Measurements from ENCODE around the gene ADGRA1. TPM values are rescaled to one million over a fixed set of nuclear protein-coding genes. Genes with fewer than 3 reads are reported as not detected.

ADGRA1 gene
- total RNA-seq, 1 donor from 2014 or later: 3.6 TPM

DNA sequence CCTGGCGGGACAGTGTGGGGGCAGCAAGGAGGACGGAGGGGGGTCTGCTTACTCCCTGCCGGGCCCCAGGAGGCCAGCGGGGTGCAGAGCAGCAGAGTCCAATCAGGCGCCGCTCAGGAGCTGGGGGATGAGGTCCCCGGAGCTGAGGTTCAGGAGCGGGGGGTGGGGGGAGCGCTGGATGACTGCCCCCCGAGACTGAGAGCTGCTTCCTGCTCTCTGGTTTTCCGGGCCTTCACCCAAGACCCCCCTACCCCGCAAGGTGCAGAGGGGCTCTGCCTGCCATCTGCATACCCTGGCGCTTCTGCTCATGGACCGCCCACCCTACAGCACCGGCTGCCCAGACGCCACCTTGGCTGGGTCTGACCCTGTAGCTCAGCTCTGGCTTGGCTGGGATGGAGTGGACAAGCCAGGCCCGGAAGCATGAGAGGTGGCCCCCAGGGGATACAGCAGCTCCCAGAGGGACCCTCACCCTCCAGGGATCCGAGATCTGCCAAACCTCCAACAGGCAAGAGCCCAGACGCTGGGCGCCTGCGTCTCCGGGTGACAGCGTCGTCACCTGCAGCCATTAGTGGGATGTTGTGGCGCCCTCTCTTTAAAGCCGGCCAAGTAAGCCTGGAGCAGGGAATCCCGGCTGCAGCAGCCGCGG lies 73.2 kb downstream of the ADGRA1 start:
- DNase-seq (ENCODE audit: low read depth): no peak

DNA sequence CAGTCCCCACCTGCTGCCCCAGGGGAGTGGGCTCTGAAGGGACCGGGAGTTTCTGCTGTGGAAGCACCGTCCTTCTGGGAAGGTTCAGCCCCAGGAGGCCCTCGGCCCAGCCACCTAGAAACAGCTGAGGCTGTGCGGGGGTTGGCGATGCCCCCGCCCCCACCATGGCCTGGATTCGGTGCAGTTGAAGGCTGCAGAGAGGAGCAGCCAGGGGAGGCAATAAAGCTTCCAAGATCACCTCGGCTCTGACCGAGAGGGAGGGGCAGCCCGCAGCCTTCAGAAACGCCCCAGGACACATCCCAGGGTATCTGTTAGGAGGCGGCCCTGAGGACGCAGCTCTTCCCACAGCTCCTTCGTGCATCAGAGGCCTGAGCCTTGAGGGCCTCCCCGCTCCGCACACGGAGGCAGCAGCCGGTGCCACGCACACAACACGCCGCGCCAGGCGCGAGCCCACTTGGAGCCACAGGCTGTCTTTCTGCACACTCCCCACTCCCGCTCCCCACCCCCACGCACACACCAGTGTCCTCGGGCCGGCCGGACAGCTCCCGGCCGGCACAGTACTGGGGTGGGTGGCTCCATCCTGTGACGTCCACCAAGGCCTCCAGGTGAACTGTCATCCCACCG lies 73.9 kb downstream of the ADGRA1 start:
- DNase-seq (ENCODE audit: low read depth): no peak

DNA sequence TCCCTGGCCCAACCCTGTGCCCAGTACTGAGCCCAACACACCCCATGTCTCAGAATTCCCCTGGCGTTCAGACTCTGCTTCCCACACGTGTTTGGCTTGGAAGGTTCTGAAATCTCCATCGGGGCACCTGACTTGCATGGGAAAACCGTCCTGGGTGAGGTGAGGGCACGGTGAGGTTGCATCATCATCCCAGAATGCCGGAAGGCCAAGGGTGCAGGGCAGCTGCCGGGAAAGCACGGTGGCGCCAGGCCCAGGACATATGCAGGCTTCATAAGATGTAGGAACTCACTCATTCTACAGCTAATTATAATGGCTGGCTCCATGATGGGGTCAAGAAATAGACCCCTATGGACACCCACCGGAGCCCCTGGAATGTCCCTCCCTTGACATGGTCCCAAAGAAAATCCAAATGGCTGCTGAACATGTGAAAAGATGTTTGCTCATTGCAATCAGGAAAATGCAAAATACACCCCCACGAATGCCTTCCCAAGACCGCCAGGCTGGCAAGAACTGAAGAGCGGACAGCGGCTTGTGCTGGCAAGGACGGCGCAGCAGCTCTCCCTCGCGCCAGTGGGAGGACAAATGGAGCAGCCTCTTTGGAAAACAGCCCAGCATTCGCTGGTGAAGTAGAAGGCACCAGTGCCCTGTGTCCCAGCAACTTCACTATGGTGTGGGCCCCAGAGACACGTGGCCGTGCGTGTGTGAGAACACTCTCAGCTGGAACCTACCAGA lies 74.6 kb downstream of the ADGRA1 start:
- peak; percentile 7 for DNase-seq (ENCODE audit: low read depth)

DNA sequence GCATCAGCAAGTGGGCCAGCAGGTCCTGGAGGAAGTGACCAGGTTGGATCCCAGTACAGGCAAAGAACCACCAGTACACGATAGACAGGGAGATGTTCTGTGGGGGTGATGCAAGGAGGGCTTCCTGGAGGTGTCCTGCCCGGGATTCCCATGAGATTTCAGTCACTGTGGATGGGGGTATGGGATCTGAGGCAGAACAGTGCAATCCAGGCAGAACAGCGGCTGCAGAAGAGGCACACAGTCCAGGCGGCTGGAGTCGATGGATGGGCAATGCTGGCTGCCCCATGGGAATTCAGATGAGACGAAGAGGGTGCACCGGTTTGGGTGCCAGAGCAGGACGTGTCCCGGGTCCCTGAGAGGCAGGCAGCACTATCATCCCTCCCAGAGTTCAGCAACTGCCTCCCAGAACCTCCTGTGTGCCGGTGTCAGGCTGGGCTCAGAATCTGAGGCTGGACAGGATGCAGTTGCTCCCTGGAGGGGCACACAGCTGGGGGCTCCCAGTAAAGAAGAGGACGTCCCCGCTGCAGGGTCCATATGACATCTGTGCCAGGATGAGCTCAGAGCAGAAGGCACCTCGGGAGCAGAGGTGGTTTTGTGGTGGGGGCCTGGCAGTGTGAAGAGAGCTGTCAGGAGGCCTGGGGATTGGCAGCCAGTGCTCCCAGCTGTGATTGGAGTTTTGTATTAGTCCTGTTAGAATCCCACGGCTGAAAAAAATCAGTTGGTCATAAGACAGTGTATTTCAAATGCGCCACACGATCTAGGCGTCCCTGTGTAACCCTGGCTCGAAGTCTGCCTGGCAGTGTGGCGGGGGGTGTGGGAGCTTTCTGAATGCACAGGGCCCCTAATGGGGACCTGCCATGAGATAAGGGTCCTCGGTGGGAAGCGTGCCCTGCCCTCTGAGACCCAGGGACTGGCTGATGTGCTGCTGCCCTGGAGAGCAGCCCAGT lies 75.5 kb downstream of the ADGRA1 start:
- DNase-seq (ENCODE audit: low read depth): peak; percentile 5

DNA sequence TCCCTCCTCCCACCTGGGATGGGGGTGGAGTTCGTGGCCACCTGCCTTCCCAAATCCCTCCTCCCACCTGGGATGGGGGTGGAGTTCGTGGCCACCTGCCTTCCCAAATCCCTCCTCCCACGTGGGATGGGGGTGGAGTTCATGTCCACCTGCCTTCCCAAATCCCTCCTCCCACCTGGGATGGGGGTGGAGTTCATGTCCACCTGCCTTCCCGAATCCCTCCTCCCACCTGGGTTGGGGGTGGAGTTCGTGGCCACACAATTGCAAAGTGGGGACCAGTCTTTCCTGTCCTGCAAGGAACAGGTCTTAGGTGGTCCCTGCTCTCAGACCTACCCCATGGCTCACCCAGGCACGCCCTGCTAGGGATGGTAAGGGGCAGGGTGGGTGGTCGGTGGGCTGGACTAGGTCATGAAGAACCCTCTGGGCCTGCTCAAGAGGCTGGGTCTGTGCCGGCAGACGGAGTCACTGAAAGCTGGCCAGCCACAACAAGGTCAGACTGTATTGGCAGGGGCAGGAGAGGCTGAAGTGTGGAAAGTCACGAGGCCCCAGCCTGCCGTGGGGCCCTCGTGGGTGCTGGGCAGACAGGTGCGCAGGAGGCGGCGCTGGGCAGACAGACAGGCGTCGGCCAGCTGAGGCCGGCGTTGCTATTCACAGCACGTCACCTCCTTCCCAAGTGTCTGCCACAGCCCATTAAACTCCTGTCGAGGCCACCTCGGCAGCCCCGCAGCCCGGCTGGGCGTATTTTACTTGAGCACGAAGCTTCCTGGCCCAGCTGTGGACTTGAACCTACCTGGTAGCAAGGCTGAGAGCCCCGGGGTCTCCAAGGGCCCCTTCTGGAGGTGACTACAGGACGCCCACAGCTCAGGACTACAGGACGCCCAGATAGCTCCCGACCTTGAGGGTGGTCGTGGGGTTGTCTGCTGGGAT lies 76.4 kb downstream of the ADGRA1 start:
- DNase-seq (ENCODE audit: low read depth): no peak

DNA sequence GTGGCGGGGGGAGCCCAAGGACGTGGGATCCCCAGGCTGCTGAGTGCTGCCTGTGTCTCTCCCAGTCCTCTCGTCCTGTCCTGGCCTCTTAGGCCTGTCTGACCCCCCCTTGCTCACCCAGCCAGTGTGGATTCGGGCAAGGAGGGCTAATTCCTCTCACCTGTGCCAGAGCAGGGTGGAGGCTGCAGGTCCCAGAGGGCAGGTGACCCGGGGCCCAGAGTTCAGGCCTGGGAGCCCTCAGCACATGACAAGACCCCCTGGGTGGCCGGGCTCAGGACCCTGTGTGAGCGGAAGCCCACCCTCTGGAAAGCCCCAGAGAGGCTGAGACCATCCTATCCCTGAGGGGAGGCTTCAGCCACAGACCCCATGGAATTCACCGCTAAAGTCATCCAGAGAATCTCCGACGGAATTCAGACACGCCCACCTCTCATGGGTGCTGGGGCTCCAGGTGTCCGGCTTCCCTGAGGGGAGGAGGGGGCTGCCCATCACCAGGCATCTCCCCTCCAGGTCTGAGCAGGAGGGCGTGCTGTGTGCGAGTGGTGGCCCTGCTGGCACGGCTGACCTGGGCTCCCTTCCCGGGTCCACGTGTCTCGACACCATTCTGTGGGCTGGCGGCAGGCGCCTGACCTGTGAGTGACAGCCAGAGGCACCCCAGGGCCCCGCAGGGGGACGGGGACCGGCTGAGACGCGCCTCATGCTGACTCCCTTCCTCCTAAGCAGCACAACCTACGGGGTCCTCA lies 77.3 kb downstream of the ADGRA1 start:
- DNase-seq (ENCODE audit: low read depth): no peak

DNA sequence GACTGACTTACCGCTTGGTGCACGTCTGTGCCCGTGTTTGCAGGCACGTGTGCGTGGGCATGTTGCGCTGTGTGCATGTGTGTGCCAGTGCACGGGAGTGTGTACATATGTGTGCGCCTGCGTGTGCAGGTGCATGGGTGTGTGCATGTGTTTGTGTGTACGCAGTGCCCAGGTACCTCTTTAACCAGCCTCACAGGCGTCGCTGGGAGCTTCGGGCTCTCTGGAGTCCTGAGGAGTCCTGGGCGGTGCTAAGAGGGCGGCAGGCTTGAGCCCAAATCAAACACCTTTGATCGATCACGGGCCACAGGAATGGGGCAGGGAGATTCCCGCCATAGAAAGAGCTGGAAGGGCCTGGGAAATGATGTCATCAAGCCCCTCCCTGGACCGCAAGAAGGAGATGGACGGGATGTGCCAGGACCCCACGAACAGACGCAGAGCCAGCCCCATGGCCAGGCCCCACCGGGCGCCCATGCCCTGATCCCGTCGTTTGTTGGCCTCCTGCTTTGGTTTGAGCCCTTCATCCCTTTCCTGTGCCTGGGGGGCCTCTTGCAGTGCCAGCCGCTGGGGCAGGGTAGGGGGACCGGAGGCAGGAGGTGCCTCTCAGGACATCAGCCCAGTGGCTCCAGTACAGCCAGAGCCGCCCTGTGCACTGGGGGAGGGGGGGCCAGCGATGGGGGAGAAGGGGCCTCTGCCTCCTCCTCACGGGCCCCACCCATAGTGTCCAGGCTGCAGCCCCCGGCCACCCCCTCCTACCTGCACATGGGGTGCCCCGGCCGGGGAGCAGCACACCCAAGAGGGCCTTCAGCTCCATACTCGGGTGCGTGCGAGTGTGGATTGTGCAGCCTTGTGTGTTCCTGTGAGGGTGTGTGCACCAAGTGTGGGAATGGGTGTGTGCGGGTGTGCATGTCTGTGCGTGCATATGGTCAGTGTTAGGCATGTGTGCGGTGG lies 78.1 kb downstream of the ADGRA1 start:
- DNase-seq (ENCODE audit: low read depth): no peak

DNA sequence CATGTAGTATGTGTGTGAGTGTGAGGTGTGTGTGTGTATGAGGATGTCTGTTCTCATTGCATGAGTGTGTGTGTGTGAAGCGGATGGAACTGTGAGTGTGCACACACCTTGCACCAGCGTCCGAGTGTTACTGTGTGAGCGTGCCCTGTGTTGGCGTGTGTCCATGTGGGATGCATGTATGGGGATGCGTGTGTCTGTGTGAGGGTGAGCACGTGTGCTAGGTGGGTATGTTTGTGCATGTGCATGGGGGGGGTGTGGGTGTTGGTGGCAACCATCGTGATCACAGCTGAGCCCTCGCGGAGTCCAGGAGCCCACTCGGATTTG lies 78.7 kb downstream of the ADGRA1 start:
- DNase-seq (ENCODE audit: low read depth): no peak

DNA sequence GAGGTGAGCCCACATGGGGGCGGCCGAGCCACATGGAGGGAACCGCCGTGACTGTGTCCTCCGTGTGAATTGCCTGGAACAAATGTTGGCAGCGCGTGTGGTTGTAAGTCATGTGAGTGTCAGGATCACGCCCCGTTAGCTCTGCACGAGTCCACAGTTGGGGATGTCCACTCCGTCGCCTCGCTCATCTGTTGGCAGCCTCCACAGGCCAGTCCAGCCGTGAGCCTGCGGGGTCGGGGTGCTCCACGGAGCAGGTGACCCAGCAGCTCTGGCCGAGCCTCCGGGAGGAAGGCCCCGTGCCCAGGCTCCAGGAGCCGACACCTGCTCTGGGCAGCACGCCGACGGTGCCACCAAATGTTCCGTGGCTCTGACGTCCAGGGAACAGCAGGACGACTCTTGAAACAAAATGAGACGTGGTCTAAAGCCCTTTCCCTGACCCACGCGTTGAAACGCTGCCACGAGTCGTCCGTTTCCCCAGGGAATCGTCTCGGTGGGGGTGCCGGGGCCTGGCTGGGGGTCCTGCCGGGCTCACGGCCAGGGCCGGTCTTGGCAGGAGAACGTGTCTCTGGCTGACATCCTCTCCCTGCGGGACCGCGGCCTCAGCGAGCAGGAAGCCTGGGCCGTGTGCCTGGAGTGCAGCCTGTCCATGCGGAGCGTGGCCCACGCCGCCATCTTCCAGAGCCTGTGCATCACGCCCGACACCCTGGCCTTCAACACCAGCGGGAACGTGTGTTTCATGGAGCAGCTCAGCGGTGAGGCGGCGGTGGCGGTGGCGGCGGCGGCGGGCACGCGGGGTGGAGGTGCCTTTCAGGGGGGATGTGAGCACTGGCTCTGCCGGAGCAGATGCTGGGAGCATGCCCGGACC lies 79.3 kb downstream of the ADGRA1 start:
- no peak for DNase-seq (ENCODE audit: low read depth)

DNA sequence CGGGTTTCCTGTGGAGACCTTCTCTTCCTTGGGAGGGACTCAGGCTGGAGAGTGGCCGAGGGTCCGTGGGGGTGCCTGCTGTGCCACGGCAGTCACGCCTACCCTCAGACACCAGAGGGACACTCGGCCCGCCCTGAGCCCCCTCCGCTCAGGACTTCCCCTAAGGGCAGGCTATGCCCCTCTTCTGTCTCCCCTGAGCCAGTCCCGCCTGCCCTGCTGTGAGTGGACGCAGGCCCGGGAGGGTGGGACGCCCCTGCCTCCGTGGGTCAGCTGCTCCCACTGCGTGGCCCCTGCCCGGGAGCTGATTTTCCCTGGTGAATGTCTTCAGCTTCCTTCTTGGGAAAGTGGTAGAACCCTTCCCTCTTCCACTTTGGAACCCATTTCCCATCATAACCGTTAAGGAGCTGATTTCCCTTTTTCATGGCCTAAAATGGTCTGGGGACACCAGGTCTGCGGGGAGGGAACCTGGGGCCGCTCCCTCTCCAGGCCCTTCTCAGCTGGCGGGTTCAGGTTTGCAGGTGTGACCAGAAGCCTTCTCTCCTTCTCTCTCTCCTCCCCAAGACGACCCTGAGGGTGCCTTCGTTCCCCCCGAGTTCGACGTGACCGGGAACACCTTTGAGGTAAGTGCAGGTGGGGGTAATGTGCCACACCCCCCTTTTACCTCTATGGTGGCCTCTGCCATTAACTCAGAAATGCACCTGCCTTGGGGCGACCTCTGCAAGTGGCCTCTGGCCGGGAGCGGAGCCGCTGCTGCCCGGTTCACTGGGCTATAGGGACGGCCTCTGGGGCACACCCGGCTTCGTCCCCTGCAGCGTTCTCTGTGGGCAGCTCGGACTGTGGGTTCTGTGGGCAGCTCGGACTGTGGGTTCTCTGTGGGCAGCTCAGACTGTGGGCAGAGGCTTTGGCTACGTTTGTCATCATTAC lies 80.2 kb downstream of the ADGRA1 start:
- no peak for DNase-seq (ENCODE audit: low read depth)

DNA sequence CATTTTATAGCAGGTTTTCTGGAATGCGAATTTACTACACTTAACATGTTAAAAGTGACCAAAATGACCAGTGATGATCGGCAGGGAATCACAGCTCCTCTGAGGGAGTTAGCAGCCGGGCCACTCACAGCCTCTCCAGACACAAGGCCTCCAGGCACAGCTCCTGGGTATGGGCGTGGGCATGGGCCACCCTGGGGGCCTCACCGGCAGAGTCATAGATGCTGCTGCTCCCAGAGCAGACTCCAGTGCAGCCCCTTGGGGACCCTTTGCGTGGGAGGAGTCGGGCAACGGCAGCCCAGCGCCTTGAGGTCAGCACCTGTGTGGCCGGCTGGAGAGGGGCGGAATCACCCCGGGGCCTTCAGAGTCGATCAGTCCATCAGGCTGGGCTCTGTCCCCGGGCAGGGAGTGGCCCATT lies 80.9 kb downstream of the ADGRA1 start:
- DNase-seq (ENCODE audit: low read depth): no peak

DNA sequence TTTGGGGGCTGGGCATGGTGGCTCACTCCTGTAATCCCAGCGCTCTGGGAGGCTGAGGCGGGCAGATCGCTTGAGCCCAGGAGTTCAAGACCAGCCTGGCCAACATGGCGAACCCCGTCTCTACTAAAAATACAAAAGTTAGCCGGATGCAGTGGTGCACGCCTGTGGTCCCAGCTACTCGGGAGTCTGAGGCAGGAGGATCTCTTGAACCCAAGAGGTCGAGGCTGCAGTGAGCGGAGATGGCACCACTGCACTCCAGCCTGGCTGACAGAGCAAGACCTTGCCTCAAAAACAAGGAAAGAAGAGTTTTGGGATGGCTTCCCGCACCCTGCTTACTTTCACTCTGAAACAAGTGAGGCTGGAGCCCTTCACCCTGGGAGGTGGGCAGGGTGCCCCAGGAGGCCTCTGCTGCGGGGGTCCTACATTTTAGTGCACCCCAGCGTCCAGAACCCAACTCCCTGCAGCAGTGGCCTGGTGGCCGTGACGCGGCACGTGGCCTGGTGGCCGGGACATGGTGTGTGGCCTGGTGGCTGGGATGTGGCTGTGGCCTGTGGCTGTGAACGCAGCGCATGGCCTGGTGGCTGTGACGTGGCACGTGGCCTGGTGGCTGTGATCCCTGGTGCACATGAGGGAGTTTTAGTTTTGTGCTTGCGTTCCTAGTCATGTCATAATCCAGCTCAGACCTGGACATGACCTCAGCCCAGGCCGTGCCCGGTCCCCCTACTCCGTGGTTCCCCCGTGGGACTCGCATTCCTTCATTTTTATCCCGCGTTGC lies 81.6 kb downstream of the ADGRA1 start:
- no peak for DNase-seq (ENCODE audit: low read depth)

DNA sequence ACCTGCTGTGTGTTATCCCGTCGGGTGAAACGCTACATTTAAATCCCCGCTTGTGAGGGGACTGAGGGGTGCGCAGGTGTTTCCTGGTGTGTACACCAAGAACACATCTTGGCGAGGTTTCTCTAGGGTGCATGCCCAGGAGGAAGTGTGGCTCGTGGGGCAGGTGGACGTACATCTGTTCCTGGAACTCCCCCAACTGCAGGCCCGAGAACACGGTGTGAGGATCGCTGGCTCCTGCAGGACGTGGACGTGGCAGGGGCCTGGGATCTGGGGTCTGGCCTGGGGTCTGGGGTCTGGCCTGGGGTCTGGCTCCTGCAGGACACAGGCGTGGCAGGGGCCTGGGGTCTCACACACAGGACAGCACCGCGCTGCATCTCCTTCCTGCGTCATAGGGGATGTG lies 82.4 kb downstream of the ADGRA1 start:
- no peak for DNase-seq (ENCODE audit: low read depth)

DNA sequence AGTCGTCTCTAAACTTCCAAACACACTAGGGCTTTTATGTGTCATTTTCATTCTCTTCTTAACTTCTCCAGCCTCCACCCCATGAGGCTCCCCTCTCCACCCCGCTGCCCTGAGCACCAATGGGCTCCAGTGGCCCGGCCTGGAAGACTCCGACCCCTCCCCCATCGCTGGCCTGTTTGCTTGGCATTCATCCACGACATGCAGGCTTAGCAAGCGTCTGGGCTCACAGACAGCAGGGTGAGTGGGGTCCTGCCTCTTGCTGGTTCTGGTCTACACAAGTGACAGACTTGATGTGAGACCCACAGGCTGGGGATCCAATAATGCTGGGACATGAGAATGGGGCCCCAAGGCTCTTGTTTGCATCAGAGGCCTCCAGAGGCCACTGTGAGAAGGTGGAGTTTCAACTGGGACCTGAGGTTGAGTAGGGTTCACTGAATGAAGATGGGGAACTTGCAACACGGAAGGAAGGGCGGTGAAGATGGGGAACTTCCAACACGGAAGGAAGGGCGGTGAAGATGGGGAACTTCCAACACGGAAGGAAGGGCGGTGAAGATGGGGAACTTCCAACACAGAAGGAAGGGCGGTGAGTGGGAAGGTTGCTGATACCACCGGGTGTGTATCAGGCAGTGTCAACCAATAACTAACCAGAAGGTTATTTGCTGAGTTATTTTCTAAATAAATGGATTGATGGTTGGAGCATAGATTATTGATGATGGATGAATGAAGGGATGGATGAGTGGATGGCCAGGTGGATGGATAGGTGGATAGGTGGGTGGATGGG lies 86.3 kb downstream of the ADGRA1 start:
- DNase-seq (ENCODE audit: low read depth): no peak

DNA sequence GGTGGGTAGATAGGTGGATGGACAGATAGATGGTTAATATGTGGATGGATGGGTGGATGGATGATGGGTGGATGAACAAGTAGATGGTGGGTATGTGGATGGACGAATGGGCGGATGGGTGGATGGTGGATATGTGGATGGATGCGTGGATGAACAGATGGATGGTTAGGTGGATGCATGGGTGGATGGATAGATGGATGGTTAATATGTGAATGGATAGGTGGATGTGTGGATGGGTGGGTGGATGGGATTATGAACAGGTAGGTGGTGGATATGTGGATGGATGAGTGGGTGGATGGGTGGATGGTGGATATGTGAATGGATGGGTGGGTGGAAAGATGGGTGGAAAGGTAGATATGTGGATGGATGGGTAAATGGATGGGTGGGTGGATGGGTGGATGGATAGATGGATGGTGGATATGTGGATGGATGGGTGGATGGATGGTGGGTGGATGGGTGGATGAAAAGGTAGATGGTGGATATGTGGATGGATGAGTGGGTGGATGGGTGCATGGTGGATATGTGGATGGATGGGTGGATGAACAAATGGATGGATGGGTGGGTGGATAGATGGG lies 87.1 kb downstream of the ADGRA1 start:
- DNase-seq (ENCODE audit: low read depth): no peak

Data from myocyte (in vitro differentiated cells).